ENCODE data around the gene CXorf49. TPM values are rescaled to one million over a fixed set of nuclear protein-coding genes. Genes with fewer than 3 reads are reported as not detected.
"Not testable (repeated sequence)": the region's sequence is repeated elsewhere in the genome, so short reads cannot be mapped to it uniquely, and the experiment has no call there.

Gene CXorf49
- not detected for polyA plus RNA-seq (ENCODE audit: insufficient read length)

- DNase-seq, result not testable (repeated sequence)
These were observed at the start of gene CXorf49 for GRCh38 chrX:71718185-71718584. CXorf49 (minus strand) TSS chrX:71718285; CDS start chrX:71718151, 134 bp downstream.

GRCh38 chrX:71767134-71767533, 49.0 kb upstream of the CXorf49 start:
- DNase-seq, result not testable (repeated sequence)

- not testable (repeated sequence) for DNase-seq
These were observed 47.5 kb upstream of the CXorf49 start for GRCh38 chrX:71765613-71766012.

DNA sequence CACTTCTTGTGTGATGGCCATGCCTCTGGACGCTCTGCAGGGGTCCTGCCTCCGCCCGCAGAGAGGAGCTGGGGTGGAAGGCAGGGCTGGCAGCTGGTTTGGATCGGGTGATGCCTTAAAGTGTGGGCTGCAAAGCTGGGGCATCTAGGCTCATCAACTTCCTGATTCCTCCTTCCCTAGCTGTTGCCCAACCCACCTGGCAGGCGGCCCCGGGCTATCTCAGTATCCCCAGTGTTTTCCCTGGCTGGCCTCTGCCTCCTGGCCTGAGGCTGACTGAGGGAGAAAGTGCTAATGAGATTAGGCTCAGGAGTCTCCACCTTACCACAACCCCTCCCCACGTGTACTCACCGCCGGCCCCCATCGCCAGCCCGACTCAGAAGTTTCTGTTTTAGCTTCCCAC, 46.7 kb upstream of the CXorf49 start:
- not testable (repeated sequence) for DNase-seq

DNA sequence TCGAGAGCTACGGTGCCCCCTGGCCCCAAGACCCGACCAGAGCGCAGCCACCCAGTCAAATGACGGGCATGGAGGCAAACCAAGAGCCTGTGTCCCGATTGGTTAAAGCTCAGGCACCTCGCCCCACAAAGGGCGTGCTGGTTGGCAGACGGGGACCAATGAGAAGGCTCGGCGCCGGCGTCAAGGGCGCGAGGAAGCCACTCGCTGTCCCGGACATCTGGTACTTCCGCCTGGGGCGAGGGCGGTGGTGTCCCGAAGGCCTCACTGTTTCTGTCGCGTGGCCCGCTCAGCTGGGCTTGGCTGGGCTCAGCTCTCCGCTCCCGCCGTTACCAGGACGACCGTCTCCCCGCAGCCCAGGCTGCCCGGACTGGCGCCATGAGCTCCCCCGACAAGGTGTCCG, 45.0 kb upstream of the CXorf49 start, which contains the start of gene CXorf49B:
Gene CXorf49B (plus strand): TSS at position 301 of the 400 bp plus-strand sequence. CDS start 75 bp downstream, at position 376.
- not testable (repeated sequence) for DNase-seq

DNA sequence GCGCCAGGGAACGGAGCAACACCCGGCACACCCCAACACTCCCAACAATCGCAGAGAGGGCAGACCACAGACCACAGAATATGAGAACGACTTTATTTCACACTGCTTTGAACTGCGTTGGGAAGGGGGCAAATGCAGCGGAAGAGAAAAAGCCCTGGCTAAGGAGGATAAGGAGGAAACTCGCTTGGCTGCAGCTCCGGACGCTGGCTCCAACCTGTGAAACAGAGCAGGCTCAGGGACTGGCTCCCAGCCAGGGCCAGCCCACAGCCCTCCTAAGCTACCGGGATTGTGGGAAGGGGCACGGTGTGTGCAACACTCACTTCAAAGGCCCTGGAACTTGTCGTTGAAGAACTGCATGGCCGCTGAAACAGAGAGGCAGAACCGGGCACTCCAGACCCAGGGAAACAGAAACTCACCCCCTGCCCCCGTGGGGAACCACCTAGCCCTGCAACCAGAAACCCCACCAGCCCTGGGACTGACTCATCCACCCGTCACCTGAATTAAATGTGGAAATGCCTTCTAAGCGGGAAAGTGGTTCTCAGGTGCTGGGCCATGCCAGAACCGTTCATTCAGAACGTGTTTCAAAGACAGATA, 42.7 kb upstream of the CXorf49 start:
- not testable (repeated sequence) for DNase-seq

- not testable (repeated sequence) for DNase-seq
These were observed 2.3 kb upstream of the CXorf49 start for GRCh38 chrX:71720289-71720886.

- DNase-seq, result not testable (repeated sequence)
These were observed 1.1 kb upstream of the CXorf49 start for GRCh38 chrX:71719195-71719594.

GRCh38 chrX:71716323-71716722, 1.8 kb downstream of the CXorf49 start:
- DNase-seq, result not testable (repeated sequence)

DNA sequence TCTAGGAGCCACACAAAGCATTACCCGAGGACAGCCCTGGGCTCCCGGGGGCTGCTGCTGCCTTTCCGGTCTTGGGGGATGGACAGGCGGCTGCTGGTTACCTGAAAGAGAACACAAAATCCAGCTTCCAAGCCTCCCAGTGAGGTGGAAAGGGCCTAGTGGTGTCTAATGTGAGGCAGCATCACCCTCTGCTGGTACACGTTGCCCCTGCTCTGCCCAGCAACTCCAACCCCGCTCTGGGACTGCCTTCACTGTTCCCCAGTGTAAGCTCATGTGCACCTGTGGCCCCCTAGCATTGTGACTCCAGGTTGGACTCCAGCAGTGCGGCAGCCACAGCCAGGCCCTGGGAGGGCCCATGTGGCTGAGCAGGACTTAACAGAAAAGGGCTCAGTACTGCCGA, 2.5 kb downstream of the CXorf49 start:
- not testable (repeated sequence) for DNase-seq

- DNase-seq, result not testable (repeated sequence)
These were observed 4.0 kb downstream of the CXorf49 start for GRCh38 chrX:71714064-71714463.

GRCh38 chrX:71702853-71703252, 15.2 kb downstream of the CXorf49 start:
- not testable (repeated sequence) for DNase-seq

DNA sequence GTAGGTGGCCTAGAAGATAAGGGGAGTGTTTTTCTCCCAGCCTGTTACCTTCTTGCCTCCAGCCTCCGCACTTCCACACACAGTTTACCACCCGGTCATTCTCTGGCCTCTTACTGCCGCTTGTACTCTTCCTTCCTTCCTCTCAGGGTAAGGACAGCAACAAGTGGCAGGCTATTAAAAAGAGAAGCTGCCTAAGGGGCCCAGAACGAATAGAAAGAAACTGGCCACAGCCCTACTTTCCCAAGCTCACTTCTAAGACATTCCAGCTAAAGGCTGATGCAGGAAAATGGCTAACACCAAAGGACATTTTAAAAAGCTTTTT, 19.1 kb downstream of the CXorf49 start:
- not testable (repeated sequence) for DNase-seq

DNA sequence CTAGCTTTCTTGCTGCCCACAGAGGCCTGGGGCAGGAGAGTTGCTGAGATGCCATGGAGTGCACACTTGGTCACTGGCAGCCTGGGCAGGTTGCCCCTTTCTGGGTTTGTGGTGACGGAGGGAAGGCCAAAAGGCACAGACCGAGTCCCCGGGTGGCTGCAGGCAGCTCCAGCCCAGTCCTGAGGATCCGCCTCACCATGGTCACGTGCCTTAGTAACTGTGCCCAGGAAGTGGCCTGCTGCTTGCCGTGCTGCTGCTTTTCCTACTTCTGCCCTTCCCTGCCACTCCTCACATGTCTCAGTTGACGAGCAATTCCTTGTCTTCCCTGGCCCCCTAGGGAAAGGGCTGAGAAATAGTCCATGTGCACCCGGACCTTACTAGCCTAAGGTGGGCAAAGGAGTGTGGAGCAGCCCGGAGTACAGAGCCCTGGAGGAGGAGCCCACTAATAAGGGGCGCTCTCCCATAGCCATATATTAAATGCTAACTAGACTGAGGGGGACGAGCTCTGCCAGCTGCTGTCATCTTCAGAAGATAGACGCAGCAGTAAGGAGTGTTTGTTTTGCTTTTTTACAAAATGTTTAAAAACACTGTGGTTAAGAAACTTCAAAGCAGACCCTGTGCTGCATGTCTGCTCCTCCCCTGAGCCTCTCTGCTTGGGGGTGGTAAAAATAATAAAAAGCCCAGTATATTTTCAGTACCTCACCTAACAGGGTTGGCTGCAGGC, 19.6 kb downstream of the CXorf49 start:
- not testable (repeated sequence) for DNase-seq

- not testable (repeated sequence) for DNase-seq
These were observed 20.4 kb downstream of the CXorf49 start for GRCh38 chrX:71697466-71698298.

DNA sequence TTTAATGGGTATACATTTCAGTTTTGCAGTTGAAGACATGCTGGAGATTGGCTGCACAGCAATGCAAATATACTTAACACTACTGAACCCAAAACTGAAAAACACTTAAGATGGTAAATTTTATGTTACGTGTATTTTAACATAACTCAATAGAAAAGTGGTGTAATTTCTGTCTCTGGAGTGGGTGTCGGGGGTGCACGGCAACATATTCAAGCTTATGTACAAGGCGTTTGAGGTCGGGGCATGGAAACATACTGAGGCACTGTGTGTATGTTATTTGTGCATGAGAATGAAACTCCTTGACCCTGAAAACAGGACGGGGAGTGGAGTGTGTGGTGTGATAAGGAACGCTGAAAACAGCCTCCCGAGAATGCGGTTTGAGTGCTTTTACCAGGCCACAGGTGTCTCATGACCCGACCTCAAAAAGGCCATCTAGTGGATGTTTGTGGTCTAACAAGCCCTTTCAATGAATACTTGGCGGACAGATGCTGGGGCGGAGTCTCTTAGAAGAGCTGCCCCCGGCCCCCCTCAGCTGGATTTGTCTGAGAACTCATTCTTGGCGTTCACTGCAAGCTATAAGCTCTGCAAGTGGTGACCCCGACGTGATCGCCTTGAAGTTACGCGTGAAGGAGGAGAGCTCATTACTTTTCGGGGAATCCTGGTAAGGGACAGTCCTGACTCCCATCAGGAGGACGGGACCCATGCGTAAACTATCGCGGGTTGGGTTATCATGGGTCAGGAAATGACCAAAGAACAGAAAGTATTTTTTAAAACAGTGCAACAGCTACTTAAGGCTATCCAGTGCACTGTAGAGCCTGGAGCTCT, 21.2 kb downstream of the CXorf49 start:
- not testable (repeated sequence) for DNase-seq

DNA sequence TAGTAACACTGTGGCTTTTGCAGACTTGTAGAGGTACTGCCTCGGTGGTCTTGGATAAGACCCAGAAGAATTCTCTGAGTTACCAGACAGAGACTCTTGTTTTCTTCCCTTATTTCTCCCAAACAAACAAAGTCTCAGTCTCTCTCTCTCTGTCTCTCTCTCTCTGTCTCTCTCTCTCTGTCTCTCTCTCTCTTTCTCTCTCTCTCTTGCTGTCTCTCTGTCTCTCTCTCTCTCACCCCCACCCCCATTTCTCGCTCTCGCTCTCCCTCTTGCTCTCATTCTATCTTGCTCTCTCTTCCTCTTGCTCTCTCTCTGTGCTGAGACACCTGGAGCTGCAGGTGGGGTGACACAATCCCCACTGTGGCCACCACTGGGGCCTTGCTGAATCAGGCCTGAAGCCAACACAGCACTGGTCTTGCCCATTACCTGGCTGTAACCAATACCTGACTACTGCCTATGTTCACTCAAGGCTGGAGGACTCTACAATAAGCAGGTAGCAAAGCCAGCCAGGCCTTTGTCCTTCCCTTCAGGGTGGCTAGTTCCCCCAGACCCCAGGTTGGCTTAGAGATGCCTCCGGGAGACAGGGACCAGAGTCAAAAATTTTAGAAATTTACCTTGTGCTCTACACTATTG, 38.4 kb downstream of the CXorf49 start:
- DNase-seq, result no peak

DNA sequence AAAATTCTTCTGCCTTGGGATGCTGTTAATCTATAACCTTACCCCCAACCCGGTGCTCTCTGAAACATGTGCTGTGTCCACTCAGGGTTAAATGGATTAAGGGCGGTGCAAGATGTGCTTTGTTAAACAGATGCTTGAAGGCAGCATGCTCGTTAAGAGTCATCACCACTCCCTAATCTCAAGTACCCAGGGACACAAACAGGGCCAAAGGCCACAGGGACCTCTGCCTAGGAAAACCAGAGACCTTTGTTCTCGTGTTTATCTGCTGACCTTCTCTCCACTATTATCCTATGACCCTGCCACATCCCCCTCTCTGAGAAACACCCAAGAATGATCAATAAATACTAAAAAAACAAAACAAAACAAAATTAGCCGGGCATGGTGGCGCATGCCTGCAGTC, 40.9 kb downstream of the CXorf49 start:
- DNase-seq, result not testable (repeated sequence)

- not testable (repeated sequence) for DNase-seq
These were observed 41.9 kb downstream of the CXorf49 start for GRCh38 chrX:71676068-71676795.

DNA sequence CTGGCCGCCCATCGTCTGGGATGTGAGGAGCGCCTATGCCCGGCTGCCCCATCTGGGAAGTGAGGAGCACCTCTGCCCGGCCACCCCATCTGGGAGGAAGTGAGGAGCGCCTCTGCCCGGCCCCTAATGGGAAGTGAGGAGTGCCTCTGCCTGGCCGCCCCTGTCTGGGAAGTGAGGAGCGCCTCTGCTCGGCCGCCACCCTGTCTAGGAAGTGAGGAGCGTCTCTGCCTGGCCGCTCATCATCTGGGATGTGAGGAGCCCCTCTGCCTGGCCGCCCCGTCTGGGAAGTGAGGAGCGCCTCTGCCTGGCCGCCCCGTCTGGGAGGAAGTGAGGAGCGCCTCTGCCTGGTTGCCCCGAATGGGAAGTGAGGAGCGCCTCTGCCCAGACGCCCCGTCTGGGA, 42.4 kb downstream of the CXorf49 start:
- DNase-seq, result not testable (repeated sequence)
